T-helper 2 cell treated with Interferon-gamma antibody and Interleukin-4, amounts not matched to agents 5 μg/mL and 100 μg/mL, for 36 hours (primary cell): ENCODE data around the gene SF3A2.

ENCODE experiments used
- DNase-seq: peaks from one replicate; pipeline ENCODE4 v3.0.0; 2021; ENCODE audit warnings: low spot score
- H3K27ac Mint-ChIP-seq: one replicate; pipeline ENCODE4 v1.8.0; 2021; ENCODE audit warnings: mild to moderate bottlenecking, mixed read lengths
- H3K27me3 Mint-ChIP-seq: one replicate; pipeline ENCODE4 v1.8.0; 2021; ENCODE audit warnings: low read depth, mixed read lengths
- H3K36me3 Mint-ChIP-seq: one replicate; pipeline ENCODE4 v1.8.0; 2021; ENCODE audit warnings: low read depth, mixed read lengths
- H3K4me1 Mint-ChIP-seq: one replicate; pipeline ENCODE4 v1.8.0; 2021; ENCODE audit warnings: low read depth, mixed read lengths
- H3K4me3 Mint-ChIP-seq: one replicate; pipeline ENCODE4 v1.8.0; 2022; ENCODE audit warnings: mild to moderate bottlenecking, moderate library complexity, mixed read lengths
- H3K9me3 Mint-ChIP-seq: one replicate; pipeline ENCODE4 v1.8.0; 2021; ENCODE audit warnings: mixed read lengths

SF3A2 gene

DNA sequence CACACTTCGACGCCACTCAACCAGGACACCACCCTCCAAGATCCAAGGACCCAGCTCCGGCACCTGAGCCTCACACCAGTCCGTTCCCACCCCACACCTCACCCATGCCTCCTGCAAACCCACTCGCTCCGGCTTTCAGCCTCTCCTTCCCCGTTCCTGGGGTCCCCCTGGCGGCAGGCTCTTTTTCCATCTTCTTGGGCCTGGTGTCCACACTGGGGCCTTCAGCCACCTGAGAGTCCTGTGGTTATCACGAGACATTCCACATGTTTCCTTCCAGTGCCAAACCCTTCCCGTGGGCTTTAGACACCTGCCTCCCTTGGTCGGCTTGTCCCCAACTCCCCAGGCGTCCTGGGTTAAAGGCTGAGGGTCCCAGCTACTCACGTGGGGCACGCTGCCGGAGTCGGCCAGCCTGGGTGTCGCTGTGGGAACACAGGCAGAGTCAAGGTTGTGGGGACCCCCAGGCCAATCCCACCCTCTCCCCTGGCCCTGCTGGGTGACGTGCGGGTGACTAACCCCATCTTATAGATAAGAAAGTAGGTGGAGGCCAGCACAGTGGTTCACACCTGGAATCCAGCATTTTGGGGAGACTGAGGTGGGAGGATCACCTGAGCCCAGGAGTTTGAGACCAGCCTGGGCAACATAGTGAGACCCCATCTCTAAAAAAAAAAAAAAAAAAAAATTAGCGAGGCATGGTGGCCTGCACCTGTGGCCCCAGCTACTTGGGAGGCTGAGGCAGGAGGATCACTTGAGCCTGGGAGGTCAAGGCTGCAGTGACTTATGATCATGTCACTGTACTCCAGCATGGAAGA is 17.6 kb downstream of the SF3A2 start:
- H3K4me1 Mint-ChIP-seq = peaks cover 10% of the 10 kb centered on the region
- DNase-seq = no peak
- H3K4me3 Mint-ChIP-seq = peak overlapping the region; percentile 40
- no peak overlapping the region for H3K27ac Mint-ChIP-seq
- no peaks in the 10 kb centered on the region for H3K9me3 Mint-ChIP-seq
- H3K36me3 Mint-ChIP-seq = peaks cover 2% of the 10 kb centered on the region
- peaks cover 18% of the 10 kb centered on the region for H3K27me3 Mint-ChIP-seq

DNA sequence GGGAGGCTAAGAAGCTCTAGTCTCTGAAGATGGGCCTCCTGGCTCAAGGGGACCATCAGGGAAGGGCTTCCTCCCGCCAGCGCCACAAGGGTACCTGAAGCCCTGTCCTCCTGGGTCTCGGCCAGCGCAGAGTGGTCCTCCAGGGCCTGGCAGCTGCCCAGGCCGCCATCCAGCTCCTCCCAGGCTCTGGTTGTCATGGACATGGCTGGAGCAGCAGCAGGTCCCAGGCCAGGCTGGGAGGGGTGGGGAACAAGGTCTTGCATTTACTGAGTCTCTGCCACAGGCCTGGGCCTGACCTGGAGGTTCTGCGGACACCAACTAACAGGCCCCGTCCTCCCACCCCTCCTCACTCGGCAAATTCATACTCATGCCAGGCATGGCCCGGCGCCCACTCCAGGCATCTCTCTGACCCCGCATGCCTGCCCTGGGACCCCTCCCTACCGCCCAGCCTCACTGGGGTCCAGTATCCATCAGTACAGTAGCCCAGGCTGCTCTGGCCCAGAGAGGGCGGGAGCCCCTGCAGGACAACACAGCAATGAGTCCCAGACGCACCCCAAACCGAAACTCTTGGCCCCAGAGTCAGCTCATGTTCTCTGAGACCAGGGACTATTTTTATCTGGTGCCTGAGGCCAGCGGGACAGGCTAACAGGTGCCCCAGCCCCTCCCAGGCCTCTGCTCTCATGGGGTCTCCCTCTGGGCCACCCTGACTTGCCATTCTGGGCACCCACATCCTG is 18.7 kb downstream of the SF3A2 start:
- Mint-ChIP-seq H3K4me1 (peaks cover 16% of the 10 kb centered on the region), H3K4me3 (no peak overlapping the region), H3K9me3 (no peaks in the 10 kb centered on the region), H3K27ac (no peak overlapping the region), H3K36me3 (no peaks in the 10 kb centered on the region), H3K27me3 (peaks cover 15% of the 10 kb centered on the region)
- DNase-seq = no peak

DNA sequence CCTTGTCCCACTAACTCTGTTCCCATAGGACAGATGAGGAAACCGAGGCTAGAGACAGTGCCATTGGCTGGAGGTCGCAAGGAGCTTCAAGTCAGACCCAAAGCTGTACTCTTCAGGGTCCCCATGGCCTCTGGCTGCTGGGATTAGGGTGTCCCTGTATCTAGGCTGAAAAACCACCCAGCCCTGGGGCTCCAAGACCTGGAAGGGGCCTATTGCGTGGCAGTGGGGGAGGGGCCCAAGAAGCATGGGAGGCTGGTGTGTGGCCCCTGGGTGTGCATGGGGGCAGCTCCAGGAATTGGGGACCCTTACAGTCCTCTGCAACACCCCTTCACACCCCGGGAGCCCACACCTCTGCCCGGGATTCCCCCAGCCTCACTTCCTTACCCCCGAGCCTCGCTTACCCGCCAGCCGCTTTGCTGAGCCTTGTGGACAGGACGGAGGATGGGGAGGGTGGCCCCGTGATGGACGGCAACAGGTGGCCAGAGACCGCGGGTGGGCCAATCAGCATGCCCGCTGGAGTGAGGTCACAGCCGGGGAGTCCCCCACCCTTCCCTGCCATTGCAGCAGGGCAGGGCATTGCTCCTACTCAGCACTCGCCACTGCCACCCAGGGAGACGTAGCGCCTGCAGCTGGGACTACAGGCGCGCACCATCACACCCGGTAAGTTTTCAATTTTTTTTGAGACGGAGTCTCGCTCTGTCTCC is 19.5 kb downstream of the SF3A2 start, which contains the start of gene JSRP1:
Gene JSRP1 (minus strand): TSS at position 436 of the 704 bp plus-strand sequence. CDS start 1,103 bp downstream, outside the sequence.
- H3K9me3 Mint-ChIP-seq = no peaks in the 10 kb centered on the region
- peaks cover 19% of the 10 kb centered on the region for H3K4me1 Mint-ChIP-seq
- H3K36me3 Mint-ChIP-seq = no peaks in the 10 kb centered on the region
- DNase-seq = no peak
- peaks cover 15% of the 10 kb centered on the region for H3K27me3 Mint-ChIP-seq
- H3K27ac Mint-ChIP-seq = peak within 1 kb of the TSS; percentile 85
- no peak within 1 kb of the TSS for H3K4me3 Mint-ChIP-seq

DNA sequence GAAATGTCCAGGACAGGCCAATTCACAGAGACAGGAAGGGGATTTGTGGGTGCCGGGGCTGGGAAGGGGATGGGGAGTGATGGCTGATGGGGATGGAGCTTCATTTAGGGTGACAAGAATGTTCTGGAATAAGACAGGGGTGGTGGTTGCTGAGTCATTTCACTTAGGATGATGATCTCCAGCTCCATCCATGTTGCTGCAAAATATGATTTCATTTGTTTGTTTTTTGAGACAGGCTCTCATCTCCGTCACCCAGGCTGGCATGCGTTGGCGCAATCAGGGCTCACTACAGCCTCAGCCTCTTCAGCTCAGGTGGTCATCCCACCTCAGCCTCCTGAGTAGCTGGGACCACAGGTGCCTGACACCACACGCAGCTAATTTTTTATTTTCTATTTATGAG is 22.7 kb downstream of the SF3A2 start:
- DNase-seq = no peak
- H3K27me3 Mint-ChIP-seq = peaks cover under 1% of the 10 kb centered on the region
- H3K4me1 Mint-ChIP-seq = peaks cover 20% of the 10 kb centered on the region
- H3K4me3 Mint-ChIP-seq = peak overlapping the region; percentile 47
- H3K27ac Mint-ChIP-seq = peak overlapping the region; percentile 94
- H3K9me3 Mint-ChIP-seq = no peaks in the 10 kb centered on the region
- no peaks in the 10 kb centered on the region for H3K36me3 Mint-ChIP-seq

DNA sequence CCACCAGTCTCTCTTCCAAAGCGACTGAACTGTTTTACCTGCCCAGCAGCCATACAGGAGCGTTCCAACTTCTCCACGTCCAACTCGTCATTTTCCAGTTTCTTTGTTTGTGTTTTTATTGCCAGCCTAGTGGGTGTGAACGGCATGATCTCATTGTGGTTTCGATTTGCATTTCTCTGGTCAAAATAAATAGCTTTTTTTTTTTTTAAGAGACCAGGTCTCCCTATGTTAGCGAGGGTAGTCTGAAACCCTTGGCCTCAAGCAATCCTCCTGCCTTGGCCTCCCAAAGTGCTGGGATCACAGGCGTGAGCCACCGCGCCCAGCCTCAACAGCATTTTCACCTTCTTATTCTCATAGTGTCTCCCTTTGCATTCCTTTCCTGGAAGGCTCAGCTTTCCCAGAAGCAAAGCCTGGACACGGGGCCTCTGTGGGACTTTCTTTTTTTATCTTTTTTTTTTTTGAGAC is 23.7 kb downstream of the SF3A2 start:
- Mint-ChIP-seq H3K4me3 (peak overlapping the region; percentile 24), H3K4me1 (peaks cover 20% of the 10 kb centered on the region), H3K36me3 (no peaks in the 10 kb centered on the region), H3K27ac (peak overlapping the region; percentile 35), H3K9me3 (no peaks in the 10 kb centered on the region), H3K27me3 (no peaks in the 10 kb centered on the region)
- no peak for DNase-seq

DNA sequence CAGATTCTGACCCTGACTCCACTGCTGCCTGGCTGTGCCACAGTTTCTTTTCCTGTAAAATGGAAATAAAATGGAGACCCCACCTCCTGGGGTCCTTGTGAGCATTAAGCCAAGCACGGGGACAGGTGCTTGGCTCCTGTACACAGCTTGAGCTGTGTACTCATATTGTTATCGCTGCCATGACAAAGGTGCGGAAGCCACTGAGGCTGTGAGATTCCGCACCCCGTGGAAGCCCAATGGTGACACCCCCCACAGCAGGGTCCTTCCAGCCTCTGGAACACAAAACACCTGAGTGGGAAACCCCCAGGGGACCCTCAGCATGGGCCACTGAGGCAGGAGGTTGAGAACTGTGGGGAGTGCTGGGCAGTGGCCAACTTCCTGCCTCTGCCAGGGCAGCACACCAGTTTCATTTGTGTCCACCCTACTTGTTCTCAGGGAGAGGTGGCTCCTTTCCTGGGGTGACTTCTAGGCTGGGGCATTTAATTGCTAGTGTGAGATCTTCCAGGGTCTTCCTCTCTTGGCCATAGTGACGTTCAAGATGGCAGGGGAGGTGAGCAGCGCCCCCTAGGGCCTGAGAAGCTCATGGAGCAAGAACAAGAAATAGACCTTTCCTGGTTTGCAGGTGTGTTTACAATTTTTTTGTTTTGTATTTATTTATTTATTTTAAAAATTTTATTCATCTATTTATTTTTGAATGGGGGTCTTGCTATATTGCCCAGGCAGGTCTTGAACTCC is 25.0 kb downstream of the SF3A2 start:
- Mint-ChIP-seq H3K9me3 (no peaks in the 10 kb centered on the region), H3K27ac (peak overlapping the region; percentile 75), H3K4me3 (no peak overlapping the region), H3K36me3 (no peaks in the 10 kb centered on the region), H3K27me3 (no peaks in the 10 kb centered on the region), H3K4me1 (peaks cover 25% of the 10 kb centered on the region)
- peak; percentile 41 for DNase-seq

DNA sequence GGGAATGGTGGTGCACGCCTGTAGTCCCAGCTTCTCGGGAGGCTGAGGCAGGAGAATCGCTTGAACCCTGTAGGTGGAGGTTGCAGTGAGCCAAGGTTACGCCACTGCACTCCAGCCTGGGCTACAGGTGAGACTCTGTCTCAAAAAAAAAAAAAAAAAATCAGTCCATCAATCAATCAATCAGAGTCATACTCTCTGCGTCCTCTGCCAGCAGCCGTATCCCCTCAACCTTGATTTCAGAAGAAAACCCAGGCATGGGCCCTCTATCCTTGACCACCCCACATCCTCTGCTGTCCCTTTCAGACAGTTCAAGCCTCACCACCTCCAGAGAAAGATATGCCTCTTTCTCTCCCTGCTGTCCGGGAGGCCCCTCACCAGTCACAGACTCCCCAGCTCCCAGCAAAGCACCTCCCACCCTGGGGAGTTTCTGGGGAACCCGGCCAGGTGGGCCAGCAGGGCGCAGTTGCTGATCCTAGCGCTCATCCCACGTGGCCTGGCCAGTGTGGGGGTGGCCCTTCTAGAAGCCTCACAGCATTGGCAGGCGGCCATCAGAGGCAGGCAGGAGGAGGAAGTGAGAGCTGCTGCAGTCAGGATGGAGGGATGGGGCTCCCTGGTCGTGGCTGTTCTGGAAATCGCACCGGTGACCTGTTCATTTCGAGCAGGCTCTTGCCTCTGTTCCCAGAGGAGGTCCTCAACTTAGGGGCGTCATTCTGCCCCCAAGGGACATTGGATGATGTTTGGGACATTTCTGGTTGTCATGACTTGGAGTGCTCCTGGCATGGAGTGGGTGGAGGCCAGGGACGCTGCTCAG is 29.8 kb downstream of the SF3A2 start:
- Mint-ChIP-seq H3K4me1 (peaks cover 14% of the 10 kb centered on the region), H3K36me3 (peaks cover 4% of the 10 kb centered on the region), H3K9me3 (no peaks in the 10 kb centered on the region), H3K4me3 (no peak overlapping the region), H3K27ac (no peak overlapping the region), H3K27me3 (no peaks in the 10 kb centered on the region)
- DNase-seq = no peak

DNA sequence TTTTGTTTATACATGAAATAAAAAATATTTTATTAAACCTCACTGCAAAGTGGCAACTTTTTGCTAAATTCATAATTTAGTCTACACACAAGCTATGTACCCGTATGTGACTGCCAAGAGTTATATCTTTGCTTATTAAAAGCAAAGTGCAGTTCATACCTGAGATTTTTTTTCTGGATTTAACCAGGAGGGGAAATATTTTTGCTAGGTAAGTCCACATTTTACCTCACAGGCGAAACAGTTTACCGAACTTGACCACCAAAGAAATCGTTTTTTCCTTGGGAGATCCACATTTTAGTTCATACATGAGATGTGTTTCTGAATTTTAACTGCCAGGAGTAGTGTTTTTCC is 31.8 kb downstream of the SF3A2 start:
- Mint-ChIP-seq H3K27ac (peak overlapping the region; percentile 10), H3K9me3 (no peaks in the 10 kb centered on the region), H3K36me3 (peaks cover 19% of the 10 kb centered on the region), H3K4me3 (peak overlapping the region; percentile 87), H3K4me1 (peaks cover 21% of the 10 kb centered on the region), H3K27me3 (no peaks in the 10 kb centered on the region)
- DNase-seq = no peak

DNA sequence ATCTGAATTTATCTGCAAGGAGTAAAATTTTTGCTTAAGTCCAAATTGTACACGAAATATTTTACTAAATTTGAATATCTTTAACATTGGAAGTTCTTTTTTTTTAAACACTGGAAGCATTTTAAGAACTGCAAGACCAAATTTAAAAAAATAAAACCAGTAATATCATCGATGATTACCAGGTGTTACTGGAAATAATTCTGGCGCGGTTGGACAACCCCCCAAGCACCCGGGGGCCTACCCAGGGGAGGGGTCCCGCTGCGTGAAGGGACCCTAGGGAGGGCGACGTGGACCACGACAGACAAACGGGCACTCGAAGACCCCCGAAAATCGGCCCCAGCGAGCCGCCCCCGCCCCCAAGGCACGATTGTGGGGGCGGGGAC is 32.2 kb downstream of the SF3A2 start:
- Mint-ChIP-seq H3K27me3 (no peaks in the 10 kb centered on the region), H3K4me3 (peak overlapping the region; percentile 87), H3K9me3 (no peaks in the 10 kb centered on the region), H3K27ac (peak overlapping the region; percentile 75), H3K4me1 (peaks cover 25% of the 10 kb centered on the region), H3K36me3 (peaks cover 22% of the 10 kb centered on the region)
- DNase-seq = no peak

DNA sequence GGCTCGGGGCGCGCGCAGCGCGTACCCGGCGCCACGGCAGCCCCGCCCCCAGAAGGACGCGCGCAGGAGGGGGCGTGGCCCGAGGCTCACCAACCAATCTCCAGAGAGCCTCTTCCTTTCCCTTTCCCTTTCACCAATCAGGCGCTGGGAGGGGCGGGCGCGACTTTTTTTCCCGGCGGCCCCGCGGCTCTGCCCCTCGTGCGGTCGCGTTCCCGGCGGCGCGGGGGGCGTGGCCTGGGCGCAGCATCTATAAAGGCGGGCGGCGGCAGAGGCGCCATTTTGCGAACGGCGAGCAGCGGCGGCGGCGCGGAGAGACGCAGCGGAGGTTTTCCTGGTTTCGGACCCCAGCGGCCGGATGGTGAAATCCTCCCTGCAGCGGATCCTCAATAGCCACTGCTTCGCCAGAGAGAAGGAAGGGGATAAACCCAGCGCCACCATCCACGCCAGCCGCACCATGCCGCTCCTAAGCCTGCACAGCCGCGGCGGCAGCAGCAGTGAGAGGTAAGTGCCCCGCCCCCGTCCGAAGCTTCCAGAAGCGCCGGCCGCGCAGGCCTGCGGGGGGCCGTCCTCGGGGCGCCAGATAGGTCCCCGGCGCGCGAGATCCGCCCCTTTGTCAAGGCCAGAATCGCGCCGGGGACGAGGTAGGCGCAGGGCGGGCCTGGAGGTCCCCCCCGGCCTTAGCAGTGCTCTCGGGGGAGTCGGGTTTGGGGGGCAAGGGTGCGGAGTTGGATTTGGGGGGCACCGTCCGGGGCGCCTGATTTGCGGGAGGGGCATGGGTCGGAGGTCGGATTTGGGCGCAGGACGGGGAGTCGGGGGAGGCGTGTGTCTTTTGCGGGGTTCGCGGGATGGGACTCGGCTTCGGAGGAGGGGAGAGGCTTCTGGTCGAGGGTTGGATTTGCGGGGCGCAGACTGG is 32.9 kb downstream of the SF3A2 start:
- H3K36me3 Mint-ChIP-seq = peaks cover 28% of the 10 kb centered on the region
- H3K27me3 Mint-ChIP-seq = no peaks in the 10 kb centered on the region
- DNase-seq = peak; percentile 99
- no peaks in the 10 kb centered on the region for H3K9me3 Mint-ChIP-seq
- peak overlapping the region; percentile 89 for H3K27ac Mint-ChIP-seq
- H3K4me3 Mint-ChIP-seq = peak overlapping the region; percentile 87
- peaks cover 31% of the 10 kb centered on the region for H3K4me1 Mint-ChIP-seq

DNA sequence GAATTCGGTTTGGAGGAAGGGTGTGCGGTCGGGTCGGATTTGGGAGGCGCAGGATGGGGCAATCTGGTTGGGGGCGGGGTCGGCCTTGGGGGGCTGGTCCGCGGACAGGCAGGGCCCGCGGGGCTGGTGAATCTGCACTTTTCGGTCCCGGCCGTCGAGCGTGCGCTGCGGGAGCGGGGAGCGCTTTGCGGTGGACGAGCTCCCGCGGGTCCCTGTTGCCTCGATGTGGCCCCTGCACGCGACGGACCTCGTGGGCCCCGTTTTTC is 33.5 kb downstream of the SF3A2 start:
- H3K4me1 Mint-ChIP-seq = peaks cover 34% of the 10 kb centered on the region
- H3K4me3 Mint-ChIP-seq = peak overlapping the region; percentile 87
- peak overlapping the region; percentile 89 for H3K27ac Mint-ChIP-seq
- no peaks in the 10 kb centered on the region for H3K27me3 Mint-ChIP-seq
- DNase-seq = peak; percentile 43
- H3K9me3 Mint-ChIP-seq = no peaks in the 10 kb centered on the region
- H3K36me3 Mint-ChIP-seq = peaks cover 31% of the 10 kb centered on the region

DNA sequence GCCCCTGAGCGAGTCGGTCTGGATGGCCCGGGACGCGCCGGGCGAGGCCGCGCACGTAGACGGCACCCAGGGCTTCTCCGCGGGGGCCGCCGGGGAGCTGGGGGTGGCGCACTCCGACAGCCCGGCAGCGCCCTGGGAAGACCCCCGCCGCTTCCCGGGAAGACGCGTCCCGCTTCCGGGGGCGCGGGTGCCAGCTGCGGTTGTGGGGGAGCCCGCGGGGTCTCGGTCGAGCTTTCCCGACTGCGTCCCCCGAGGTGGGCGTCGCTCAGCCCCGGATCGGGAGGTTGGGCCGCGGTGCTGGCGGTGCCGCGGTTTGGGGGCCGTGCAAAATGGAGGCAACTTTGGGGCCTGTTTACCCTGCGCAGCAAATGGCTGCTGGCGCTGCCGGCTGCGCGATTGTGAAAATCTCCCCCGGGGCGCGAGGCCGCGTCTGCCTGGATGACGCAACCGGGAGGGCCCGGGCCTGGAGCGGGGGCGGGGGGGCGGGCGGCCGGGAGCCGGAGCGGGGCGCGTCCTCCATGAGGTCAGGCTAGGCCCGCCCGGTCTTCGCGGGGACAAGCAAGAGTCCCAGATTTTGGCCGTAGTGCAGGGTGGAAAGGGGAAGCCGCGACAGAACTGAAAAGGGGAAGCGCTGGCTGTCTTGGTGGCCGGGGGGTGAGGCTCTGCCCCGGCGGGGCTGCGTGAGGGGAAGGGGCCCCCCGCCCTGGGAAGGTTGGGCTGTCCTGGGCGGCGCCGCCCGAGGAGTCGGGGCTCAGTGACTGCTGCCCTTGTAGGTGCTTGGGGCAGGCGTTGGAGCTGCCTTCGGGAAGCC is 34.0 kb downstream of the SF3A2 start:
- Mint-ChIP-seq H3K4me3 (peak overlapping the region; percentile 87), H3K9me3 (no peaks in the 10 kb centered on the region), H3K36me3 (peaks cover 32% of the 10 kb centered on the region), H3K27me3 (no peaks in the 10 kb centered on the region), H3K27ac (peak overlapping the region; percentile 77), H3K4me1 (peaks cover 34% of the 10 kb centered on the region)
- peak; percentile 73 for DNase-seq
